Measurements from ENCODE around the gene LMO3. TPM values are rescaled to one million over a fixed set of nuclear protein-coding genes. Genes with fewer than 3 reads are reported as not detected.

The LMO3 gene
- total and polyA plus RNA-seq, 2 donors (not counting 3 experiments of a cell fraction or from before 2014, with no cell fraction given) = not detected

GRCh38 chr12:16568873-16569272, 37.1 kb downstream of the LMO3 start:
- no peak overlapping the region for H3K9ac ChIP-seq (replicated peaks; ENCODE audit: extremely low read depth, insufficient read depth, low read length)
- H3K36me3 ChIP-seq (ENCODE audit: control insufficient read depth in 2 of 2, extremely low read depth in 1 of 2, insufficient read depth in 2 of 2, low read length in 2 of 2) = no peaks in the 10 kb centered on the region
- peak overlapping the region; percentile 46 for H3K4me2 ChIP-seq (ENCODE audit: insufficient read depth, low read length)
- no peaks in the 10 kb centered on the region for H3K79me2 ChIP-seq (ENCODE audit: control insufficient read depth, insufficient read depth, low read length)
- DNase-seq (ENCODE audit: low read depth, low spot score) (peak; percentile 74), FAIRE-seq (peak; percentile 80)
- dilution Hi-C loops (cut with MboI; ENCODE audit: extremely low pct_ligation_motif_present, low sequenced_read_pairs) = no loop called here
- TF ChIP-seq MYC (IDR thresholded peaks at IDR 0.05; ENCODE audit: low read depth, low read length) = no peak
- TF ChIP-seq POLR2AphosphoS5 (IDR thresholded peaks at IDR 0.05; ENCODE audit: insufficient read depth, low read depth, low read length) = no peak
- no peak for TF ChIP-seq EZH2 (IDR thresholded peaks at IDR 0.05; ENCODE audit: borderline replicate concordance, low read depth, low read length, severe bottlenecking)
- TF ChIP-seq JUN (IDR thresholded peaks at IDR 0.05; ENCODE audit: borderline replicate concordance, insufficient read depth, insufficient read length, low read depth) = peak; percentile 12
- no peak for TF ChIP-seq GATA2 (IDR thresholded peaks at IDR 0.05; ENCODE audit: insufficient read depth, insufficient read length, low read depth, low read length)
- TF ChIP-seq FOS (IDR thresholded peaks at IDR 0.05; ENCODE audit: borderline replicate concordance, insufficient read depth, low read length) = peak; percentile 16
- peaks cover 13% of the 10 kb centered on the region for H3K4me1 ChIP-seq (ENCODE audit: control insufficient read depth, extremely low read depth, insufficient read depth, low read length)
- H2AFZ ChIP-seq (ENCODE audit: low read depth, low read length) = peak overlapping the region; percentile 45
- H3K9me1 ChIP-seq (replicated peaks; ENCODE audit: control insufficient read depth, extremely low read depth, insufficient read depth, low read length) = no peaks in the 10 kb centered on the region
- H3K27me3 ChIP-seq (ENCODE audit: control insufficient read depth in 2 of 2, insufficient read depth in 2 of 2, low read length in 2 of 2) = no peaks in the 10 kb centered on the region
- H3K27ac ChIP-seq (ENCODE audit: insufficient read depth, low read depth, low read length) = peak overlapping the region; percentile 13
- intact Hi-C loops (cut with micrococcal nuclease) = no loop called here
- H3K4me3 ChIP-seq (replicated peaks in 1 of 3; ENCODE audit: insufficient read depth in 1 of 3, low read depth in 1 of 3, low read length in 3 of 3) = no peak overlapping the region
- no peaks in the 10 kb centered on the region for H3K9me3 ChIP-seq (replicated peaks; ENCODE audit: control insufficient read depth, insufficient read depth, low read length)
- ChIA-PET CTCF (interaction anchor here (0.8 kb wide), 1 partner anchor 10 kb away, joined by 3 read pairs; no protein-coding TSS in a partner anchor), POLR2A (no interaction called here)
- no peaks in the 10 kb centered on the region for H4K20me1 ChIP-seq (replicated peaks; ENCODE audit: control insufficient read depth, extremely low read depth, insufficient read depth, low read length)
- BruUV-seq (replicated peaks) = no TSS peak

GRCh38 chr12:16564675-16565074, 41.3 kb downstream of the LMO3 start:
- no peaks in the 10 kb centered on the region for H3K27me3 ChIP-seq (ENCODE audit: control insufficient read depth in 2 of 2, insufficient read depth in 2 of 2, low read length in 2 of 2)
- no peak overlapping the region for H2AFZ ChIP-seq (ENCODE audit: low read depth, low read length)
- FAIRE-seq (no peak), DNase-seq (ENCODE audit: low read depth, low spot score) (no peak)
- POLR2A ChIA-PET = no interaction called here
- no peaks in the 10 kb centered on the region for H3K36me3 ChIP-seq (ENCODE audit: control insufficient read depth in 2 of 2, extremely low read depth in 1 of 2, insufficient read depth in 2 of 2, low read length in 2 of 2)
- no peaks in the 10 kb centered on the region for H3K79me2 ChIP-seq (ENCODE audit: control insufficient read depth, insufficient read depth, low read length)
- no TSS peak for BruUV-seq (replicated peaks)
- peaks cover 13% of the 10 kb centered on the region for H3K4me1 ChIP-seq (ENCODE audit: control insufficient read depth, extremely low read depth, insufficient read depth, low read length)
- H3K4me3 ChIP-seq (replicated peaks in 1 of 3; ENCODE audit: insufficient read depth in 1 of 3, low read depth in 1 of 3, low read length in 3 of 3) = no peak overlapping the region
- CTCF ChIA-PET = no interaction called here
- no peak overlapping the region for H3K9ac ChIP-seq (replicated peaks; ENCODE audit: extremely low read depth, insufficient read depth, low read length)
- intact Hi-C loops (cut with micrococcal nuclease) (no loop called here), dilution Hi-C loops (cut with MboI; ENCODE audit: extremely low pct_ligation_motif_present, low sequenced_read_pairs) (no loop called here)
- H4K20me1 ChIP-seq (replicated peaks; ENCODE audit: control insufficient read depth, extremely low read depth, insufficient read depth, low read length) = no peaks in the 10 kb centered on the region
- TF ChIP-seq FOS (IDR thresholded peaks at IDR 0.05; ENCODE audit: borderline replicate concordance, insufficient read depth, low read length) = no peak
- no peak for TF ChIP-seq MAX (IDR thresholded peaks at IDR 0.05; ENCODE audit: insufficient read depth, insufficient read length)
- TF ChIP-seq CTCF (IDR thresholded peaks at IDR 0.05; ENCODE audit: extremely low read depth in 1 of 2, insufficient read depth in 1 of 2, low read depth in 1 of 2, low read length in 2 of 2) = no peak
- no peak for TF ChIP-seq GATA2 (IDR thresholded peaks at IDR 0.05; ENCODE audit: insufficient read depth, insufficient read length, low read depth, low read length)
- TF ChIP-seq POLR2A (IDR thresholded peaks at IDR 0.05; ENCODE audit: low read depth, low read length) = no peak
- TF ChIP-seq MYC (IDR thresholded peaks at IDR 0.05; ENCODE audit: low read depth, low read length) = no peak
- TF ChIP-seq JUN (IDR thresholded peaks at IDR 0.05; ENCODE audit: borderline replicate concordance, insufficient read depth, insufficient read length, low read depth) = no peak
- TF ChIP-seq EZH2 (IDR thresholded peaks at IDR 0.05; ENCODE audit: borderline replicate concordance, low read depth, low read length, severe bottlenecking) = no peak
- TF ChIP-seq POLR2AphosphoS5 (IDR thresholded peaks at IDR 0.05; ENCODE audit: insufficient read depth, low read depth, low read length) = no peak
- H3K4me2 ChIP-seq (ENCODE audit: insufficient read depth, low read length) = no peak overlapping the region
- no peak overlapping the region for H3K27ac ChIP-seq (ENCODE audit: insufficient read depth, low read depth, low read length)
- H3K9me3 ChIP-seq (replicated peaks; ENCODE audit: control insufficient read depth, insufficient read depth, low read length) = no peaks in the 10 kb centered on the region
- no peaks in the 10 kb centered on the region for H3K9me1 ChIP-seq (replicated peaks; ENCODE audit: control insufficient read depth, extremely low read depth, insufficient read depth, low read length)

All from endothelial cell of umbilical vein (primary cell).